DOHH2 (cell line): ENCODE measurements around the gene EBP.

Experiments used
- H3F3A ChIP-seq: fragments of 200-600 bp; sonication (generic), shearing (Covaris generic); 2 replicates; pipeline ENCODE4 v1.6.0; 2016; ENCODE audit warnings: antibody characterized with exemption, mild to moderate bottlenecking; ENCODE audit not compliant: control insufficient read depth, insufficient read depth
- H3K27ac ChIP-seq: fragments of 200-600 bp; sonication (generic); 2 replicates; pipeline ENCODE4 v1.5.1; 2014; ENCODE audit warnings: low read depth, mild to moderate bottlenecking, low read length, moderate library complexity
- H3K27me3 ChIP-seq: fragments of 200-600 bp; sonication (generic); 2 replicates; pipeline ENCODE4 v1.6.1; 2014; ENCODE audit warnings: mild to moderate bottlenecking, low read length, mixed read lengths; ENCODE audit not compliant: control insufficient read depth
- H3K36me3 ChIP-seq: fragments of 200-600 bp; sonication (generic); 2 replicates; pipeline ENCODE4 v1.6.1; 2014; ENCODE audit warnings: mild to moderate bottlenecking, low read length, moderate library complexity, mixed read lengths; ENCODE audit not compliant: control insufficient read depth
- H3K4me1 ChIP-seq: fragments of 200-600 bp; sonication (generic); 2 replicates; pipeline ENCODE4 v1.6.1; 2014; ENCODE audit warnings: mild to moderate bottlenecking, low read length, mixed read lengths; ENCODE audit not compliant: control insufficient read depth
- H3K4me2 ChIP-seq: fragments of 200-600 bp; sonication (generic); 2 replicates; pipeline ENCODE4 v1.6.0; 2014; ENCODE audit warnings: mild to moderate bottlenecking, low read length, moderate library complexity
- H3K4me3 ChIP-seq: fragments of 200-600 bp; sonication (generic); 2 replicates; pipeline ENCODE4 v1.5.1; 2014; ENCODE audit warnings: mild to moderate bottlenecking, low read length, mixed read lengths
- H3K79me2 ChIP-seq: fragments of 200-600 bp; sonication (generic); 2 replicates; pipeline ENCODE4 v1.6.1; 2014; ENCODE audit warnings: mild to moderate bottlenecking, low read length, mixed read lengths; ENCODE audit not compliant: control insufficient read depth
- H3K9me2 ChIP-seq: fragments of 200-600 bp; sonication (generic); replicated peaks from 2 replicates; pipeline ENCODE4 v1.6.1; 2014; ENCODE audit warnings: mild to moderate bottlenecking, low read length, mixed read lengths; ENCODE audit not compliant: control insufficient read depth
- H3K9me3 ChIP-seq: fragments of 200-600 bp; sonication (generic); 2 replicates; pipeline ENCODE4 v1.6.1; 2014; ENCODE audit warnings: antibody characterized with exemption, low read length, mixed read lengths; ENCODE audit not compliant: control insufficient read depth, insufficient read depth
- H4K20me1 ChIP-seq: fragments of 200-600 bp; sonication (generic); 2 replicates; pipeline ENCODE4 v1.6.0; 2014; ENCODE audit warnings: low read depth, mild to moderate bottlenecking, antibody characterized with exemption, low read length, moderate library complexity; ENCODE audit not compliant: control insufficient read depth, insufficient read depth
- CTCF ChIP-seq: fragments of 200-600 bp; sonication (generic); IDR thresholded peaks from one replicate; pipeline ENCODE4 v1.5.1; 2014; ENCODE audit warnings: antibody characterized with exemption, mild to moderate bottlenecking, low read depth, low read length; ENCODE audit not compliant: poor library complexity, severe bottlenecking
- EZH2phosphoT487 ChIP-seq: fragments of 200-600 bp; sonication (generic); IDR thresholded peaks from 2 replicates; pipeline ENCODE4 v1.6.1; 2017; ENCODE audit warnings: borderline replicate concordance, mild to moderate bottlenecking, antibody characterized with exemption, low read length, moderate library complexity, mixed read lengths

EBP gene

GRCh38 chrX:48513670-48514069 lies 7.9 kb upstream of the EBP start:
- H3K4me2 ChIP-seq = no peak overlapping the region
- H3K79me2 ChIP-seq = no peaks in the 10 kb centered on the region
- no peak overlapping the region for H3K4me3 ChIP-seq
- H3K9me2 ChIP-seq = no peaks in the 10 kb centered on the region
- no peaks in the 10 kb centered on the region for H3K36me3 ChIP-seq
- H3K9me3 ChIP-seq = no peaks in the 10 kb centered on the region
- no peaks in the 10 kb centered on the region for H3K27me3 ChIP-seq
- H3K27ac ChIP-seq = no peak overlapping the region
- no peak for TF ChIP-seq EZH2phosphoT487
- no peak for TF ChIP-seq CTCF
- H3K4me1 ChIP-seq = peaks cover 20% of the 10 kb centered on the region
- no peaks in the 10 kb centered on the region; the same call in 1 of the 2 replicates for H3F3A ChIP-seq
- H4K20me1 ChIP-seq = no peaks in the 10 kb centered on the region

GRCh38 chrX:48514126-48514806 lies 7.3 kb upstream of the EBP start:
- peak overlapping the region; percentile 19 for H3K4me2 ChIP-seq
- H3K4me3 ChIP-seq = no peak overlapping the region
- peaks cover 23% of the 10 kb centered on the region for H3K4me1 ChIP-seq
- H3K27me3 ChIP-seq = no peaks in the 10 kb centered on the region
- H3K79me2 ChIP-seq = no peaks in the 10 kb centered on the region
- H3F3A ChIP-seq = no peaks in the 10 kb centered on the region; the same call in 1 of the 2 replicates
- H3K9me3 ChIP-seq = no peaks in the 10 kb centered on the region
- no peak for TF ChIP-seq EZH2phosphoT487
- no peak for TF ChIP-seq CTCF
- H3K27ac ChIP-seq = no peak overlapping the region
- H3K36me3 ChIP-seq = no peaks in the 10 kb centered on the region
- no peaks in the 10 kb centered on the region for H3K9me2 ChIP-seq
- H4K20me1 ChIP-seq = no peaks in the 10 kb centered on the region

DNA sequence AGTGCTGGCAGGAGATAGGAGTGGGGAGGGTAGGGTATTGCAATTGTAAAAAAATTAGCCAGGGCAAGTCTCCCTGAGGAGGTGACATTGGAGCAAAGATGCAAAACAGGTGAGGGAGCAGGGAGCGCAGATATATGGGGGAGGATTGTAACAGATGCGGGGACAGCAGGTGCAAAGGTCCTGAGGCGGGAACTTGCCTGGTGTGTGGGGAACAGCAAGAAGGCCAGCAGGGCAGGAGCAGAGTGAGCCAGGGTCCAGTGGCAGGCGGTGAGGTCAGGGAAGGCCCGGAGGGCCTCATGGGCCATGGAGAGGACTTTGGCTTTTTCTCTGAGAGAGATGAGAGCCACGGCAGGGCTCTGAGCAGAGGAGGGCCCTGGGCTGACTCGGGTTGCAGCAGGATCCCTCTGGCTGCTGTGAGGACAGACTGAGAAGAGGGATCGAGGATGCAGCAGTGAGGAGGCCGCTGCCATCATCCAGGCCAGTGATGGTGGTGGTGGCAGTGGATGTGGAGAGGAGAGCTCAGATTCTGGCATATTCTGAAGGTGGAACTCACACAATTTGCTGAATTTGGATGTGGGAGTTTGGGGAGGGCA lies 6.6 kb upstream of the EBP start:
- TF ChIP-seq EZH2phosphoT487 (no peak), CTCF (no peak)
- no peaks in the 10 kb centered on the region for H4K20me1 ChIP-seq
- no peaks in the 10 kb centered on the region for H3K9me2 ChIP-seq
- H3K36me3 ChIP-seq = no peaks in the 10 kb centered on the region
- no peaks in the 10 kb centered on the region for H3K9me3 ChIP-seq
- no peak overlapping the region for H3K4me2 ChIP-seq
- H3K4me3 ChIP-seq = no peak overlapping the region
- no peaks in the 10 kb centered on the region for H3K27me3 ChIP-seq
- H3K27ac ChIP-seq = no peak overlapping the region
- H3F3A ChIP-seq = no peaks in the 10 kb centered on the region; the same call in 1 of the 2 replicates
- no peaks in the 10 kb centered on the region for H3K79me2 ChIP-seq
- peaks cover 26% of the 10 kb centered on the region for H3K4me1 ChIP-seq
